Thyroid gland (tissue), 4 donors: ENCODE data around the gene GARIN1A. TPM values are rescaled to one million over a fixed set of nuclear protein-coding genes. Genes with fewer than 3 reads are reported as not detected.

Source experiments
- DNase-seq, 2 donors: peaks; one replicate each; pipeline ENCODE4 v3.0.0-alpha.2; 2019
- H3K27ac ChIP-seq, 3 donors: fragments of 200-600 bp; sonication (generic); 1 replicate in 2 of 3; 2 replicates in 1 of 3; pipeline ENCODE4 v1.5.1; 2016 to 2019; ENCODE audit warnings: mild to moderate bottlenecking in 1 of 3, moderate library complexity in 1 of 3
- H3K27me3 ChIP-seq: fragments of 200-600 bp; sonication (generic); one replicate; pipeline ENCODE4 v1.5.1; 2019
- H3K36me3 ChIP-seq, 2 donors: fragments of 200-600 bp; sonication (generic); one replicate each; pipeline ENCODE4 v1.5.1; 2016 to 2019
- H3K4me1 ChIP-seq, 2 donors: fragments of 200-600 bp; sonication (generic); one replicate each; pipeline ENCODE4 v1.5.1; 2017 to 2019
- H3K4me3 ChIP-seq, 3 donors: fragments of 200-600 bp; sonication (generic); replicated peaks in 1 of 3; 1 replicate in 2 of 3; 2 replicates in 1 of 3; pipeline ENCODE4 v1.5.1; 2016; ENCODE audit warnings: mild to moderate bottlenecking in 1 of 3
- H3K9me3 ChIP-seq: fragments of 200-600 bp; sonication (generic); one replicate; pipeline ENCODE4 v1.5.1; 2017
- POLR2A ChIP-seq, 2 donors: fragments of 450-650 bp; IDR thresholded peaks; one replicate each; pipeline ENCODE4 v1.6.1; 2017; ENCODE audit warnings: antibody characterized with exemption in 2 of 2, mild to moderate bottlenecking in 2 of 2, moderate library complexity in 1 of 2
- WGBS, 2 donors: methylation state at CpG; one replicate each; pipeline ENCODE4 v1.1.5; 2017; 5-methylcytosine and 5-hydroxymethylcytosine counted together
- intact Hi-C: fragments of 100-400 bp; cut with DNase I; formaldehyde crosslinking; loops from one replicate; pipeline ENCODE4 v1.15.1; 2023
- total RNA-seq, 4 donors: library from RNA; depleted of rRNA; stranded (reverse); fragments of >200 nt; gene quantifications; one replicate each; pipeline ENCODE4 v1.2.3, GENCODE V29; 2016
- TF ChIP-seq, protein P1 (sequence below), 6 experiments: fragments of 200-600 bp in 3 of 6; fragments of 450-650 bp in 3 of 6; sonication (generic) in 3 of 6; IDR thresholded peaks; one replicate each; pipeline ENCODE4 v1.5.1; 2016 to 2019; ENCODE audit warnings: antibody characterized with exemption in 6 of 6, mild to moderate bottlenecking in 2 of 6, inconsistent platforms in 1 of 6, moderate library complexity in 1 of 6

Gene GARIN1A
- total RNA-seq, 4 donors from 2014 or later, result 1.0 to 1.9 (median 1.6) TPM

- H3K27me3 ChIP-seq, result peaks cover 7% of the 10 kb centered on the region
- no peaks in the 10 kb centered on the region for H3K9me3 ChIP-seq
- H3K4me1 ChIP-seq, result peaks cover 0 to 7% of the 10 kb centered on the region in 2 donors
- TF ChIP-seq, protein P1, sequence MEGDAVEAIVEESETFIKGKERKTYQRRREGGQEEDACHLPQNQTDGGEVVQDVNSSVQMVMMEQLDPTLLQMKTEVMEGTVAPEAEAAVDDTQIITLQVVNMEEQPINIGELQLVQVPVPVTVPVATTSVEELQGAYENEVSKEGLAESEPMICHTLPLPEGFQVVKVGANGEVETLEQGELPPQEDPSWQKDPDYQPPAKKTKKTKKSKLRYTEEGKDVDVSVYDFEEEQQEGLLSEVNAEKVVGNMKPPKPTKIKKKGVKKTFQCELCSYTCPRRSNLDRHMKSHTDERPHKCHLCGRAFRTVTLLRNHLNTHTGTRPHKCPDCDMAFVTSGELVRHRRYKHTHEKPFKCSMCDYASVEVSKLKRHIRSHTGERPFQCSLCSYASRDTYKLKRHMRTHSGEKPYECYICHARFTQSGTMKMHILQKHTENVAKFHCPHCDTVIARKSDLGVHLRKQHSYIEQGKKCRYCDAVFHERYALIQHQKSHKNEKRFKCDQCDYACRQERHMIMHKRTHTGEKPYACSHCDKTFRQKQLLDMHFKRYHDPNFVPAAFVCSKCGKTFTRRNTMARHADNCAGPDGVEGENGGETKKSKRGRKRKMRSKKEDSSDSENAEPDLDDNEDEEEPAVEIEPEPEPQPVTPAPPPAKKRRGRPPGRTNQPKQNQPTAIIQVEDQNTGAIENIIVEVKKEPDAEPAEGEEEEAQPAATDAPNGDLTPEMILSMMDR (IDR thresholded peaks at IDR 0.05), result no peak
- no peak for TF ChIP-seq POLR2A (IDR thresholded peaks at IDR 0.05)
- H3K4me3 ChIP-seq, result no peak overlapping the region
- DNase-seq, result no peak
- no peaks in the 10 kb centered on the region for H3K36me3 ChIP-seq
- intact Hi-C loops, result no loop called here
- 85 to 86% methylated on average over 6 of the region's 6 CpGs for WGBS, 2 donors
- no peak overlapping the region for H3K27ac ChIP-seq
Measured at GRCh38 chr7:128701062-128701785, 29.1 kb downstream of the GARIN1A start.

DNA sequence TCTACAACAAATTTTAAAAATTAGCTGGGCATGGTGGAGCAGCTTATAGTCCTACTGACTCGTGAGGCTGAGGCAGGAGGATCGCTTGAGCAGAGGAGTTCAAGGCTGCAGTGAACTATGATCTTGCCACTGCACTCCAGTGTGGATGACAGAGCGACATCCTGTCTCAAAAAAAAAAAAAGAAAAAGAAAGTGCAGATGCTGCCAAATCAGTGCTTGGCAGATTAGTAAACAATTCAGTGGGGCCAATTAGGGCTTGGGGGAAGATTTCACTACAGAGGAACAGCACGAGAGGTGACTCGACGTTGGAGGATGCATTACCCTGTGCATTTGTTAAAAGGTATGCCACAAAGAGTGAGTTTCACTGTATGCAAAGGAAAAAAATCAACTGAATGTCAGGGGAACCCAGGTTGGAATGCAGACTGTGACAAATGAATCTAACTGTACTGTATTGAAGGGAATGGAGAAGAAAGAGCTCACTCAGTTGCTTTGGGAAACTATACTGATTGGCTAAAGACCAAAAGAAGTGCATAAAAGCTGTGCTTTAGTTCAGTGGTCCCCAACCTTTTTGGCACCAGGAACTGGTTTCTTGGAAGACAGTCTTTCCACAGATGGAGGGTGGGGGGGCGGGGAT lies 31.6 kb downstream of the GARIN1A start:
- H3K27ac ChIP-seq, result no peak overlapping the region
- TF ChIP-seq POLR2A (IDR thresholded peaks at IDR 0.05), result no peak
- TF ChIP-seq, protein P1 (IDR thresholded peaks at IDR 0.05), result no peak
- H3K9me3 ChIP-seq, result no peaks in the 10 kb centered on the region
- no peaks in the 10 kb centered on the region for H3K27me3 ChIP-seq
- intact Hi-C loops, result no loop called here
- no peak for DNase-seq
- no peaks in the 10 kb centered on the region for H3K36me3 ChIP-seq
- no peaks in the 10 kb centered on the region for H3K4me1 ChIP-seq
- H3K4me3 ChIP-seq, result no peak overlapping the region
- 71 to 72% methylated on average over 7 of the region's 7 CpGs for WGBS, 2 donors

DNA sequence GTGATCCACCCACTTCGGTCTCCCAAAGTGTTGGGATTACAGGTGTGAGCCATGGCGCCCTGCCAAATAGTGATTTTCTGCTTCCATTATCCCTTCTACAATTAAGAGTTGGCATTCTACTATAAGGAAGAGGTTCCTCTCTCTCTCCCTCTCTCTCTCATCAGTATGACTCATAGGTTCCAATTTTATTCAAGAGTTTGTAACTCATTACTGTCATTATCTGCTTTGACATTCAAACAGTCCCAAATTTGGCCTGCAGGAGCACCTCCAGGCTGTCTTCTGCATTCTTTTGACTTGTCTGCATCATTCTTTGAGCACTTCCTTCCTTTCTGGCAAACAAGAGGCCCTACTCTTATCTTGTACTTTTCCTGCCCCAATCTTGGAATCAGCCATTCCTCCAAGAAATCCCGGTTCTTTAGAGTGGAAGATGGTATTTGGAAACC lies 33.8 kb downstream of the GARIN1A start:
- intact Hi-C loops, result no loop called here
- WGBS, 2 donors, result 69 to 73% methylated on average over 3 of the region's 3 CpGs
- no peaks in the 10 kb centered on the region for H3K4me1 ChIP-seq
- DNase-seq, result no peak
- TF ChIP-seq, protein P1 (IDR thresholded peaks at IDR 0.05), result no peak
- TF ChIP-seq POLR2A (IDR thresholded peaks at IDR 0.05), result no peak
- H3K9me3 ChIP-seq, result no peaks in the 10 kb centered on the region
- H3K36me3 ChIP-seq, result no peaks in the 10 kb centered on the region
- no peak overlapping the region for H3K27ac ChIP-seq
- no peaks in the 10 kb centered on the region for H3K27me3 ChIP-seq
- no peak overlapping the region for H3K4me3 ChIP-seq

GRCh38 chr7:128707752-128708151 lies 35.7 kb downstream of the GARIN1A start:
- no peaks in the 10 kb centered on the region for H3K27me3 ChIP-seq
- WGBS, 2 donors, result 76 to 77% methylated on average over 1 of the region's 1 CpG
- H3K4me1 ChIP-seq, result no peaks in the 10 kb centered on the region
- intact Hi-C loops, result no loop called here
- TF ChIP-seq POLR2A (IDR thresholded peaks at IDR 0.05), result no peak
- TF ChIP-seq, protein P1 (IDR thresholded peaks at IDR 0.05), result no peak
- H3K9me3 ChIP-seq, result no peaks in the 10 kb centered on the region
- no peak overlapping the region for H3K27ac ChIP-seq
- H3K36me3 ChIP-seq, result no peaks in the 10 kb centered on the region
- no peak for DNase-seq
- no peak overlapping the region for H3K4me3 ChIP-seq

DNA sequence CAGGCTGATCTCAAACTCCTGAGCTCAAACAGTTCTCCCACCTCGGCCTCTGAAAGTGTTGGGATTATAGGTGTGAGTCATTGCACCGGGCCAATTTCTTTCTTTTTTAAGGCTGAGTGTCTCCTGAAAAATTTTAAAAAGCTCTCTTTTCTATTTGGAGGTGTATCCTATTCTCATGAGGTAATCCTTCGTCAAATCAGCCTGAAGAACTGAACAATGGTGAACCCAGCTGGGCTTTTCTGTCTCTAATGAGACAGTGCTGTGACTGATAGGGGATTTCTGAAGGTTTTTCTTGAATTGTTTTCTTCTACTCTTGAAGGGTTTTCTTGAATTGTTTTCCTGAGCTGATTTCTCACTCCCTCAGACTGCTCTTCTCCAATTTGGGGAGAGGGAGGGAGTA lies 36.1 kb downstream of the GARIN1A start:
- no peak overlapping the region for H3K4me3 ChIP-seq
- no peak for DNase-seq
- 81 to 92% methylated on average over 3 of the region's 3 CpGs for WGBS, 2 donors
- no peaks in the 10 kb centered on the region for H3K9me3 ChIP-seq
- intact Hi-C loops, result no loop called here
- H3K27me3 ChIP-seq, result no peaks in the 10 kb centered on the region
- TF ChIP-seq, protein P1 (IDR thresholded peaks at IDR 0.05), result no peak
- TF ChIP-seq POLR2A (IDR thresholded peaks at IDR 0.05), result no peak
- no peaks in the 10 kb centered on the region for H3K4me1 ChIP-seq
- H3K36me3 ChIP-seq, result no peaks in the 10 kb centered on the region
- H3K27ac ChIP-seq, result no peak overlapping the region
